ENCODE results near the gene ACTR5. TPM values are rescaled to one million over a fixed set of nuclear protein-coding genes. Genes with fewer than 3 reads are reported as not detected.

Gene ACTR5
- total RNA-seq, 1 experiment from 2014 or later = 14.1 TPM

GRCh38 chr20:38747495-38748096 is 664 bp upstream of the ACTR5 start:
- Histone ChIP-seq H3T11ph (ENCODE audit: low read length) (no peak overlapping the region), H4K91ac (ENCODE audit: insufficient read length, low read depth, low read length) (no peak overlapping the region), H3K4ac (ENCODE audit: low read depth, low read length) (no peak overlapping the region), H4K20me1 (ENCODE audit: control insufficient read depth, insufficient read depth, insufficient read length) (no peaks in the 10 kb centered on the region), H3K79me1 (ENCODE audit: insufficient read depth, low read depth, low read length, poor library complexity, severe bottlenecking) (no peaks in the 10 kb centered on the region), H4K5ac (ENCODE audit: insufficient read length, low read depth, low read length) (no peak overlapping the region), H3K79me2 (ENCODE audit: insufficient read depth, low read length) (no peaks in the 10 kb centered on the region), H3K9ac (ENCODE audit: extremely low read depth, insufficient read length, low read length) (no peak overlapping the region), H2BK12ac (ENCODE audit: insufficient read length, low read depth, low read length) (no peak overlapping the region), H3K23ac (ENCODE audit: insufficient read length, low read depth, low read length) (no peak overlapping the region), H3K4me2 (ENCODE audit: insufficient read depth, insufficient read length, low read length) (peak overlapping the region; percentile 93), H2BK5ac (ENCODE audit: insufficient read length, low read length) (no peak overlapping the region), H3K9me3 (ENCODE audit: control insufficient read depth, low read depth, low read length) (no peaks in the 10 kb centered on the region), H2AFZ (ENCODE audit: low read length) (peak overlapping the region; percentile 95), H2AK5ac (ENCODE audit: insufficient read length, low read length) (no peak overlapping the region), H3K18ac (ENCODE audit: insufficient read length, low read depth, low read length) (no peak overlapping the region), H4K8ac (replicated peaks; ENCODE audit: insufficient read length, low read depth, low read length) (no peak overlapping the region), H2BK120ac (ENCODE audit: low read depth, low read length, poor library complexity, severe bottlenecking) (no peak overlapping the region), H3K27me3 (ENCODE audit: insufficient read depth, low read length) (no peaks in the 10 kb centered on the region; the same call in 1 of the 2 replicates), H3K14ac (ENCODE audit: insufficient read depth, low read length) (no peak overlapping the region), H3K27ac (ENCODE audit: insufficient read length, low read depth, low read length) (no peak overlapping the region), H3K4me1 (ENCODE audit: insufficient read depth, low read length) (no peaks in the 10 kb centered on the region; the same call in 1 of the 2 replicates), H3K56ac (ENCODE audit: insufficient read length, low read depth, low read length) (no peak overlapping the region), H2BK20ac (ENCODE audit: low read depth, low read length, poor library complexity, severe bottlenecking) (no peak overlapping the region), H3K23me2 (ENCODE audit: insufficient read length, low read depth, low read length, poor library complexity, severe bottlenecking) (peaks cover 2% of the 10 kb centered on the region), H2BK15ac (ENCODE audit: low read depth, low read length) (no peak overlapping the region)
- Mint-ChIP-seq H3K36me3 (ENCODE audit: insufficient read depth in 1 of 3, low read depth in 3 of 3) (peaks cover 2 to 17% (median 11%) of the 10 kb centered on the region in 3 experiments; a peak in 6 of 7 replicates), H3K9me3 (no peaks in the 10 kb centered on the region), H3K4me3 (peak overlapping the region; percentile 96 to 98), H3K27me3 (ENCODE audit: low read depth) (peaks cover 42% of the 10 kb centered on the region), H3K27ac (no peak overlapping the region), H3K4me1 (peaks cover 15 to 16% of the 10 kb centered on the region in 2 experiments)
- no CpG with 5 or more reads among the region's 39 CpGs for WGBS (ENCODE audit: extremely low coverage, insufficient read length, low lambda C conversion rate)
- no peak for TF ChIP-seq CTCF (conservative IDR thresholded peaks at IDR 0.05)
- no peak for DNase-seq

Measured in H9 (cell line).